Bronchial epithelial cell (primary cell): Measurements from ENCODE around the gene CTPS1. TPM values are rescaled to one million over a fixed set of nuclear protein-coding genes. Genes with fewer than 3 reads are reported as not detected.

ENCODE experiments used
- DNase-seq: peaks from one replicate; pipeline ENCODE4 v3.0.0-alpha.2; 2010; ENCODE audit warnings: low read depth
- FAIRE-seq: peaks from 2 replicates; lab custom pipeline; 2011; peaks lifted over from hg19 to GRCh38; lab: Jason Lieb, UNC
- H3K27me3 ChIP-seq: 2 replicates; pipeline ENCODE4 v1.5.1; 2011; ENCODE audit warnings: low read length; ENCODE audit not compliant: control insufficient read depth, insufficient read depth
- H3K36me3 ChIP-seq: 2 replicates; pipeline ENCODE4 v1.5.1; 2011; ENCODE audit warnings: low read length; ENCODE audit not compliant: control insufficient read depth, insufficient read depth
- H3K4me3 ChIP-seq: 2 replicates; pipeline ENCODE4 v1.5.1; 2011; ENCODE audit warnings: mild to moderate bottlenecking, low read depth, low read length, control low read depth
- CTCF ChIP-seq: IDR thresholded peaks from 2 replicates; pipeline ENCODE4 v1.5.1; 2011; ENCODE audit warnings: mild to moderate bottlenecking, moderate library complexity, low read length, control low read depth, inconsistent platforms; ENCODE audit not compliant: insufficient read depth, severe bottlenecking
- total RNA-seq: library from RNA; depleted of rRNA; stranded (reverse); fragments of >200 nt; gene quantifications from 2 replicates; pipeline ENCODE4 v1.2.1, GENCODE V29; 2014

CTPS1 gene
- 33.7 and 36.6 TPM in 2 replicates for total RNA-seq

- FAIRE-seq (no peak), DNase-seq (peak; percentile 71)
- H3K4me3 ChIP-seq = peak within 1 kb of the TSS; percentile 70
- TF ChIP-seq CTCF = peak; percentile 8
- no peaks in the 10 kb centered on the region for H3K27me3 ChIP-seq
- no peaks in the 10 kb centered on the region for H3K36me3 ChIP-seq
These were observed at the start of gene CTPS1 for GRCh38 chr1:40979241-40980067. Gene CTPS1 (plus strand): TSS chr1:40979696. CDS start chr1:40983291, 3,595 bp downstream.

GRCh38 chr1:40930174-40930964 is 49.1 kb upstream of the CTPS1 start:
- TF ChIP-seq CTCF = no peak
- H3K27me3 ChIP-seq = no peaks in the 10 kb centered on the region
- DNase-seq = no peak
- no peaks in the 10 kb centered on the region for H3K36me3 ChIP-seq
- no peak overlapping the region for H3K4me3 ChIP-seq
- no peak for FAIRE-seq

- FAIRE-seq (no peak), DNase-seq (no peak)
- no peak overlapping the region for H3K4me3 ChIP-seq
- no peak for TF ChIP-seq CTCF
- no peaks in the 10 kb centered on the region for H3K27me3 ChIP-seq
- H3K36me3 ChIP-seq = no peaks in the 10 kb centered on the region
These were observed 47.9 kb upstream of the CTPS1 start for GRCh38 chr1:40931601-40932000.

GRCh38 chr1:40932006-40932405 is 47.5 kb upstream of the CTPS1 start:
- DNase-seq = peak; percentile 15

GRCh38 chr1:40936931-40937339 is 42.6 kb upstream of the CTPS1 start:
- Histone ChIP-seq H3K4me3 (no peak overlapping the region), H3K27me3 (no peaks in the 10 kb centered on the region), H3K36me3 (no peaks in the 10 kb centered on the region)
- no peak for TF ChIP-seq CTCF
- peak; percentile 22 for DNase-seq
- FAIRE-seq = no peak

More at GRCh38 chr1:40932006-40932405, 47.5 kb upstream of the CTPS1 start:
- H3K27me3 ChIP-seq = no peaks in the 10 kb centered on the region
- no peak for TF ChIP-seq CTCF
- no peaks in the 10 kb centered on the region for H3K36me3 ChIP-seq
- no peak overlapping the region for H3K4me3 ChIP-seq
- FAIRE-seq = no peak
